Measurements from ENCODE around the gene CLOCK. TPM values are rescaled to one million over a fixed set of nuclear protein-coding genes. Genes with fewer than 3 reads are reported as not detected.

CLOCK gene
- total RNA-seq, 1 donor from 2014 or later = 20.4 TPM

- Mint-ChIP-seq H3K4me3 (ENCODE audit: unreplicated experiment) (no peak overlapping the region), H3K27ac (ENCODE audit: unreplicated experiment) (no peak overlapping the region), H3K4me1 (ENCODE audit: unreplicated experiment) (no peaks in the 10 kb centered on the region), H3K27me3 (ENCODE audit: unreplicated experiment) (peaks cover 4% of the 10 kb centered on the region), H3K9me3 (ENCODE audit: unreplicated experiment) (peaks cover 20% of the 10 kb centered on the region), H3K36me3 (ENCODE audit: unreplicated experiment) (peaks cover 4% of the 10 kb centered on the region)
- TF ChIP-seq CTCF (IDR thresholded peaks at IDR 0.05) = no peak
- no peak for DNase-seq (ENCODE audit: extremely low spot score, unreplicated experiment)
These were observed 28.8 kb upstream of the CLOCK start for GRCh38 chr4:55575513-55575912.

GRCh38 chr4:55574252-55574651 is 27.5 kb upstream of the CLOCK start:
- Mint-ChIP-seq H3K4me1 (ENCODE audit: unreplicated experiment) (no peaks in the 10 kb centered on the region), H3K9me3 (ENCODE audit: unreplicated experiment) (peaks cover 20% of the 10 kb centered on the region), H3K36me3 (ENCODE audit: unreplicated experiment) (peaks cover 4% of the 10 kb centered on the region), H3K27me3 (ENCODE audit: unreplicated experiment) (peaks cover 4% of the 10 kb centered on the region), H3K27ac (ENCODE audit: unreplicated experiment) (no peak overlapping the region), H3K4me3 (ENCODE audit: unreplicated experiment) (no peak overlapping the region)
- no peak for TF ChIP-seq CTCF (IDR thresholded peaks at IDR 0.05)
- no peak for DNase-seq (ENCODE audit: extremely low spot score, unreplicated experiment)

- no peaks in the 10 kb centered on the region for H3K4me1 Mint-ChIP-seq (ENCODE audit: unreplicated experiment)
- no peak overlapping the region for H3K27ac Mint-ChIP-seq (ENCODE audit: unreplicated experiment)
- no peak for DNase-seq (ENCODE audit: extremely low spot score, unreplicated experiment)
- H3K27me3 Mint-ChIP-seq (ENCODE audit: unreplicated experiment) = peaks cover 12% of the 10 kb centered on the region
- no peak overlapping the region for H3K4me3 Mint-ChIP-seq (ENCODE audit: unreplicated experiment)
- peaks cover 26% of the 10 kb centered on the region for H3K9me3 Mint-ChIP-seq (ENCODE audit: unreplicated experiment)
- no peak for TF ChIP-seq CTCF (IDR thresholded peaks at IDR 0.05)
- peaks cover 4% of the 10 kb centered on the region for H3K36me3 Mint-ChIP-seq (ENCODE audit: unreplicated experiment)
These were observed 25.1 kb upstream of the CLOCK start for GRCh38 chr4:55571806-55572205.

GRCh38 chr4:55568905-55569504 is 22.3 kb upstream of the CLOCK start:
- Mint-ChIP-seq H3K36me3 (ENCODE audit: unreplicated experiment) (no peaks in the 10 kb centered on the region), H3K27me3 (ENCODE audit: unreplicated experiment) (peaks cover 12% of the 10 kb centered on the region), H3K27ac (ENCODE audit: unreplicated experiment) (no peak overlapping the region), H3K4me1 (ENCODE audit: unreplicated experiment) (no peaks in the 10 kb centered on the region), H3K4me3 (ENCODE audit: unreplicated experiment) (no peak overlapping the region), H3K9me3 (ENCODE audit: unreplicated experiment) (peaks cover 12% of the 10 kb centered on the region)
- no peak for TF ChIP-seq CTCF (IDR thresholded peaks at IDR 0.05)
- DNase-seq (ENCODE audit: extremely low spot score, unreplicated experiment) = no peak

GRCh38 chr4:55561889-55562288 is 15.2 kb upstream of the CLOCK start:
- H3K36me3 Mint-ChIP-seq (ENCODE audit: unreplicated experiment) = no peaks in the 10 kb centered on the region
- no peak overlapping the region for H3K27ac Mint-ChIP-seq (ENCODE audit: unreplicated experiment)
- TF ChIP-seq CTCF (IDR thresholded peaks at IDR 0.05) = no peak
- no peak overlapping the region for H3K4me3 Mint-ChIP-seq (ENCODE audit: unreplicated experiment)
- H3K4me1 Mint-ChIP-seq (ENCODE audit: unreplicated experiment) = no peaks in the 10 kb centered on the region
- no peak for DNase-seq (ENCODE audit: extremely low spot score, unreplicated experiment)
- H3K27me3 Mint-ChIP-seq (ENCODE audit: unreplicated experiment) = peaks cover 38% of the 10 kb centered on the region
- no peaks in the 10 kb centered on the region for H3K9me3 Mint-ChIP-seq (ENCODE audit: unreplicated experiment)
